ENCODE measurements around the gene SLC25A38. TPM values are rescaled to one million over a fixed set of nuclear protein-coding genes. Genes with fewer than 3 reads are reported as not detected.
A peak's percentile ranks its signal among the peaks of the same experiment; 100 is the strongest.
"Not testable (repeated sequence)": the region's sequence is repeated elsewhere in the genome, so short reads cannot be mapped to it uniquely, and the experiment has no call there.

The SLC25A38 gene
- 16.4 and 17.4 TPM in 2 replicates for total RNA-seq

DNA sequence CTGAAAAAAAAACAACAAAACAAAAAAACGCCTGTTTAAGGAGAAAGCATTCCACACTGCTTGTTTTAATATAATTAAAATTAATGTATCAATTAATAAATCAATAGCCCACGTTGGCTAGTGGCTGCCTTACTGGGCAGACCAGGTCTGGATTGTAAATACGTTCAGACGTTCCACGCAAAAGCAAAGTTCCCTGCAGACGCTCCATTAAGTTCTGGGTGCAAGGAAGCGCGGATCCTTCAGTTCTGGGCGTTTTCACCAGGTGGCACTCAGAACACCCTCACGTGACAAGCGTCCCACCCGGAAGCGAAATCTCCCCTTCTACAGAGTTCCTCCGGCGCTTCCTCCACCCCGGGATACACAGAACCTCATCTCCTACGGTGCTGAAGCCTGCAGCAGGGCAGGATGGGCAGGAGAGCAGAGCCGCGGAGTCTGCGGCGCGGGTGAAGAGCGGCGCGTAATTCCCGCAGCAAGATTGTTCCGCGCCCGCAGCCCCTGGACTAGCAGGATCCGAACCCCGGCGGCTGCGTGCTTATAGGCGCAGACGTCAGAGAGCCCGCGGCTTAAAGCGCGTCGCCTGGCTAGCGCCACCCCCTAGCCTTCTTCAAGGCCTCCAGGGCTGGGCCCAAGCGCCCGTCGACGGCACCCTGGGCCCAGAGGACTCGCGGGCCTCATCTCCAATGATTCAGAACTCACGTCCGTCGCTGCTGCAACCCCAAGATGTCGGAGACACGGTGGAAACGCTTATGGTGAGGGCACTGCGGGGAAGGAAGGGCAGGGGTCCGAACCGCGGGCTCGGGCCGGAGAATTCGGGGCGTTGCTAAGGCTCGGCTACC lies at the start of gene SLC25A38:
Gene SLC25A38 (plus strand): TSS at position 326 of the 836 bp plus-strand sequence. CDS start 355 bp downstream, at position 681.
- peak; percentile 88 for DNase-seq

DNA sequence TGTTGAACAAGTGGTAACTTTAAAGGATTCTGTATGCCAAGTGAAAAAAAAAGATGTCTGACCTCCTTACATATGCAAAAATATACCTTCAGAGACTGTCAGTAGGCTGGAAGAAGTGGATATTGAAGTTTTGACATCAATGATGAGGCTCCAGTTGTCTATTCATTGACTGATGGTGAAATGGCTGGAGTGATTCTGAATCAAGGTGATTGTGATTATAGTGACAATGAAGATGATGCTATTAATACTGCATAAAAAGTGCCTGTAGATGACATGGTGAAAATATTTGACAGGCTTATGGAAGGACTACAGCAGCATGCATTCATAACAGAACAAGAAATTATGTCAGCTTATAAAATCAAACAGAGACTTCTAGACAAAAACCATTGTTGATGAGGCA lies 49.6 kb upstream of the SLC25A38 start:
- no peak for DNase-seq

- DNase-seq: no peak
These were observed 49.0 kb upstream of the SLC25A38 start for GRCh38 chr3:39334205-39334604.

DNA sequence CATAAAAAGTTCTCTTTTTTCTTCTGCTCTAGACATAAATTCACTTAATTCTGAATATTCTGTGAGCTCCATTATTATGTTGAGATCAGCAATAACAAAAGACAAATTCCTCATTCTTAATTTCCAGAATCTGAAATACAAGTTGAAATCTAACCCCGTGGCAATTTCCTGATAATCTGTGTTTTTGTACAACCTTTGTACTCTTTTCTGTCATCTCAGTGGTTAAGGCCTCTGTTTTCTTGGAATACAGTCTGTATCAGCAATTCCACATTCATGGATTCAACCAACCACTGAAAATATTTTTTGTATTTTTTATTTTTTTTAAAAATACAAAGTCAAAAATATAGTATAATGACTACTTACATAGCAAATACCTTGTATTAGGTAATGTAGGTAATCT lies 45.0 kb upstream of the SLC25A38 start:
- no peak for DNase-seq

DNA sequence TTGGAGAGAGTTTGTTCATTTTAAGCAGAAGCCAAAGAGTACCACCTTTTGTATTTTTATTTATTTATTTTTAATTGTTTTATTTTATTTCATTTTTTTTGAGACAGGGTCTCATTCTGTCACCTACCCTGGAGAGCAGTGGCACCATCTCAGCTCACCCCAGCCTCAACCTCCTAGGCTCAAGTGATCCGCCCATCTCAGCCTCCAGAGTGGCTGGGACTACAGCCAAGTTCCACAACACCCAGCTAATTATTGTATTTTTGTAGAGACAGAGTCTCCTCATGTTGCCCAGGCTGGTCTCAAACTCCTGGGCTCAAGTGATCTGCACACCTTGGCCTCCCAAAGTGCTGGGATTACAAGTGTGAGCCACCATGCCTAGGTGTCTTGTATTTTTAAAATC lies 44.1 kb upstream of the SLC25A38 start:
- DNase-seq: no peak

GRCh38 chr3:39343076-39343717 lies 40.0 kb upstream of the SLC25A38 start:
- DNase-seq: peak; percentile 0

- DNase-seq: no peak
These were observed 39.4 kb upstream of the SLC25A38 start for GRCh38 chr3:39343760-39344159.

- DNase-seq: no peak
These were observed 38.3 kb upstream of the SLC25A38 start for GRCh38 chr3:39344746-39345344.

GRCh38 chr3:39346785-39347585 lies 36.2 kb upstream of the SLC25A38 start:
- no peak for DNase-seq

- DNase-seq: no peak
These were observed 35.6 kb upstream of the SLC25A38 start for GRCh38 chr3:39347586-39347876.

- no peak for DNase-seq
These were observed 34.1 kb upstream of the SLC25A38 start for GRCh38 chr3:39349080-39349479.

DNA sequence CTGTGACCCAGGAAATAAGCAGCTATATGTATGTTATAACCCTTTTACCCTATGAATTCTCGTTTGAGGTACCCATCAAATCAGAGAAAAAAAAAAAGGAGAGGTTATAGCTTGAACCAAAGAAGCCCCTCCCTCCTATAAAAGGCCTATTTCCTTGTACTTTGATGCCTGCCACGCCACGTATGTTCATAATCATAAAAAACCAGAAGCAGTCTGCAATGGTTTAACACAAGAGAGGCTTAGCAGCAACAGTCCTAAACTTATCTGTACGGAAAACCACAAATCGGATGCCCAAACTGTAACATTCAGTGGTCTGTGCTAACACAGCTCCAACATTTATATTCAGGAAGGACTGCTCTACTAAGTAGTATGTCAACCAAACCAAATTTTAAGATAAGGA lies 32.5 kb upstream of the SLC25A38 start:
- no peak for DNase-seq

- not testable (repeated sequence) for DNase-seq
These were observed 32.0 kb upstream of the SLC25A38 start for GRCh38 chr3:39351134-39351533.

DNA sequence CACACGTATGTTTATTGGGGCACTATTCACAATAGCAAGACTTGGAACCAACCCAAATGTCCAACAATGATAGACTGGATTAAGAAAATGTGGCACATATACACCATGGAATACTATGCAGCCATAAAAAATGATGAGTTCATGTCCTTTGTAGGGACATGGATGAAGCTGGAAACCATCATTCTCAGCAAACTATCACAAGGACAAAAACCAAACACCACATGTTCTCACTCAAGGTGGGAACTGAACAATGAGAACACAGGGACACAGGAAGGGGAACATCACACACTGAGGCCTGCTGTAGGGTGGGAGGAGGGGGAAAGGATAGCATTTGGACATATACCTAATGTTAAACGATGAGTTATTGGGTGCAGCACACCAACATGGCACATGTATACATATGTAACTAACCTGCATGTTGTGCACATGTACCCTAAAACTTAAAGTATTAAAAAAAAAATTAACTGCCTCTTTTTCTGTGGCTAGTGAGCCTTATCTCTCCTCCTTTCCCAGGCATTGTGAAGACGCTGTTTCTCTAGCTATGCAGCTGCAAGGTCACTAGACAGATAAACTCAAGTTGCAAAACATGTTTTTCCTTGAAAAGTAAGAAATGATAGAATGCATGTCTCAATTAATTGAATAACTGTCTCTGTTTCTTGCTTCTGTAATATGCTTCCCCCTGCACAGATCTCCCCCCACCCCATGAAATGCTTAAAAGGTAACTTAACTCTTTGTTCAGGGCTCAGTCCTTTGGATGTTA lies 29.8 kb upstream of the SLC25A38 start:
- not testable (repeated sequence) for DNase-seq

DNA sequence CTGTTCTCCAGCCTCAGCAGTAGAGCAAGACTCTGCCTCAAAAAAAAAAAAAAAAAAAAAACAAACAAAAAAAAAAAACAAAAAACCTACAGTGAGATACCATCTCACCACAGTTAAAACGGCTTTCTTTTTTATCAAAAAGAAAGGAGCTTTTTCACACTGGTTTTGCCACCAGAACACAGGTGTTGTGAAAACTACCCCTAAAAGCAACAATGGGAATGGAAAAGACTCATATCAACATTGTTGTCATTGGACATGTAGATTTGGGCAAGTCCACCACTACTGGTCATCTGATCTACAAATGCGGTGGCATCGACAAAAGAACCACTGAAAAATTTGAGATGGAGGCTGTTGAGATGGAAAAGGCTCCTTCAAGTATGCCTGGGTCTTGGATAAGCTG lies 24.8 kb upstream of the SLC25A38 start:
- no peak for DNase-seq

DNA sequence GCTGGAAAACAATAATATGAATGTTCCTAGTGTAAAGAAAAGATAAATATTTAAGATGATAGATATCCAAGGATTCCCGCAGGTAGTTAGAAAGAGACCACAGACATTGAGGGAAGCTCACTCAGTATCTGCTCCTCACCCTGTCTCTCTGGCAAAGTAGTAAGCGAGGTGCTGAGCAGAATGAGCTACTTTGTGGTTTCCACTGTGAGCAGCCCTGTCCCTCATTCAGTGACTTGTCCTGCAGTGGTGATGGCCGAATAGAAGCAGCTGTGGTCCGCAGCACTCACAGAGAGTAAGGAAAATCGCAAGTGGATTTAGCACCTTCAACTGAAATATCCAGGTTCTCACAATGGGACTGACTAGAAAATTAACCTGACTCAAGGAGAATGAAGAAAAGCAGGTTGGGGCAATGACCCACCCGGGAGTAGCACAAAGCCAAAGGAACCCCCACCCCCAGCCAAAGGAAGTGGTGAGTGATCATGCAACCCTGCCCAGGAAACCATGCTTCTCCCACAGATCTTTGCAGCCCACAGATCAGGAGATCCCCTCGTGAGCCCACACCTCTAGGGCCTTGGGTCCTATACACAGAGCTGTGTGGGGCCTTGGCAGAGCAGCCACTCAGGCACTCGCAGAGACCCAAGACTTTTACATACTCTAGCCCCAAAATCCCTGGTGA lies 21.8 kb upstream of the SLC25A38 start:
- DNase-seq: no peak

- DNase-seq: no peak
These were observed 21.0 kb upstream of the SLC25A38 start for GRCh38 chr3:39362192-39362591.

- DNase-seq: no peak
These were observed 20.4 kb upstream of the SLC25A38 start for GRCh38 chr3:39362812-39363211.

DNA sequence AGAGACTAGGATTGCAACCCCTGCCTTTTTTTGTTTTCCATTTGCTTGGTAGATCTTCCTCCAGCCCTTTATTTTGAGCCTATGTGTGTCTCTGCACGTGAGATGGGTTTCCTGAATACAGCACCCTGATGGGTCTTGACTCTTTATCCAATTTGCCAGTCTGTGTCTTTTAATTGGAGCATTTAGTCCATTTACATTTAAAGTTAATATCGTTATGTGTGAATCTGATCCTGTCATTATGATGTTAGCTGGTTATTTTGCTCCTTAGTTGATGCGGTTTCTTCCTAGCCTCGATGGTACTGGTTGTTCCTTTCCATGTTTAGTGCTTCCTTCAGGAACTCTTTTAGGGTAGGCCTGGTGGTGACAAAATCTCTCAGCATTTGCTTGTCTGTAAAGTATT lies 12.7 kb upstream of the SLC25A38 start:
- not testable (repeated sequence) for DNase-seq

DNA sequence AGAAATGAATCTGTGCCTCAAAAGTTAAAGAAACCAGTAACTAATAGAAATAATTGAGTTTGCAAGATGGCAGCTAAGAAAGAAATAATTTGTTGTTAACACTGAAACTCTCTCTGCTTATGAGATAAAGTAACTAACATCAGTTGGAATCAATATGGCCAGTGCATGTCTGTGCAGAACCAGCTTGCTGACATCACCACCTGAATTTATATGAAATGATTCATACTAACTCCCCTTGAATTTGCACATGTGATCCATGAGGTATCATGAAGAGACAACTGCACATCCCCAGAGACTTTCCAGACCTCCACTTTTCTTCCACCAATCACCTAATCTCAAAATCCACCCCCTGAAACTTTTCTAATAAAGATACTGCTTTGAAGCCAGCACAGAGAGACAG lies 10.3 kb upstream of the SLC25A38 start:
- DNase-seq: no peak

DNA sequence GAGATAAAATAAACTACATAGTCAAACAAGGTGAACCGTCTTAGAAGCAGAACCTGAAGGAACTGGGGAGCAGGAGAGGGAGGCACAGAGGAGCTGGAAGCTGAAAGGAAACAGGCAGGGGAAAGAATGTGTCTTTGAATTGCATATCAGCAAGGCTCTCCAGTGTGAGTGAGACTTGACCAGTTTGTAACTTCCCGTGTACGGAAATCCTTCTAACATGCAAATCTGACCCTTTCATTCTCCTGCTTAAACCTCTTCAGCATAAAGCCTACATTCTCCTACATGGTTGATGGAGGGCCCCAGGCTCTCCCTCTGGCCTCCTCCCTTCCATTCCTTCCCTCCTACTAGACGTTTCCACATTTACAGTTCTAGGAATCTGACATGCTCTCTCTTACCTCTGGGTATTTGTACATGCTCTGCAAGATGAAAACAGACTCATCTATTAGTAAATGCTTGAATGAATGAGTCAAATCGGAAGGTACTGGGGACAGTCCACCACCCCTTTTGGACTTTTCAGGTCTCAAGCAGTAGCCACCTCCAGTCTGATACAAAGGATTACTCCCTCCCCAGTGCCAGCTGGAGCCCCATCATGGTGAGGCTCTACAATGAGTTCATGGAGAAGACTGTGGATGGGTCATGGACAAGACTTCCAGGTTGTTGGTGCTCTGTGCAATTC lies 6.1 kb upstream of the SLC25A38 start:
- DNase-seq: peak; percentile 46

Data from dermis blood vessel endothelial cell (primary cell).